ENCODE results near the gene TERT.

Gene TERT

GRCh38 chr5:1288439-1289335, 6.2 kb downstream of the TERT start:
- TF ChIP-seq ZNF174 (tag by site-specific recombination; IDR thresholded peaks at IDR 0.05): no peak
- TF ChIP-seq ZNF600 (tag by site-specific recombination; IDR thresholded peaks at IDR 0.05): no peak
- TF ChIP-seq OSR2 (tag by site-specific recombination; IDR thresholded peaks at IDR 0.05): no peak
- no peak for TF ChIP-seq KLF1 (tag by site-specific recombination; IDR thresholded peaks at IDR 0.05)
- no peak for TF ChIP-seq GLI2 (tag by site-specific recombination; IDR thresholded peaks at IDR 0.05; ENCODE audit: borderline replicate concordance, low read depth)
- TF ChIP-seq, protein P1, sequence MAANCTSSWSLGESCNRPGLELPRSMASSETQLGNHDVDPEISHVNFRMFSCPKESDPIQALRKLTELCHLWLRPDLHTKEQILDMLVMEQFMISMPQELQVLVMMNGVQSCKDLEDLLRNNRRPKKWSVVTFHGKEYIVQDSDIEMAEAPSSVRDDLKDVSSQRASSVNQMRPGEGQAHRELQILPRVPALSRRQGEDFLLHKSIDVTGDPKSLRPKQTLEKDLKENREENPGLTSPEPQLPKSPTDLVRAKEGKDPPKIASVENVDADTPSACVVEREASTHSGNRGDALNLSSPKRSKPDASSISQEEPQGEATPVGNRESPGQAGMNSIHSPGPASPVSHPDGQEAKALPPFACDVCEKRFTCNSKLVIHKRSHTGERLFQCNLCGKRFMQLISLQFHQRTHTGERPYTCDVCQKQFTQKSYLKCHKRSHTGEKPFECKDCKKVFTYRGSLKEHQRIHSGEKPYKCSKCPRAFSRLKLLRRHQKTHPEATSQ (tag by site-specific recombination; IDR thresholded peaks at IDR 0.05): no peak
- no peak for TF ChIP-seq HOXA7 (CRISPR knock-in tag; IDR thresholded peaks at IDR 0.05; ENCODE audit: borderline replicate concordance)
- TF ChIP-seq ZNF610 (tag by site-specific recombination; IDR thresholded peaks at IDR 0.05; ENCODE audit: borderline replicate concordance): no peak
- TF ChIP-seq SETDB1 (IDR thresholded peaks at IDR 0.05; ENCODE audit: insufficient read length, low read length): no peak
- TF ChIP-seq ZNF777 (tag by site-specific recombination; IDR thresholded peaks at IDR 0.05; ENCODE audit: borderline replicate concordance): no peak
- no peak for TF ChIP-seq ZNF133 (tag by site-specific recombination; IDR thresholded peaks at IDR 0.05)
- TF ChIP-seq ZNF302 (tag by site-specific recombination; IDR thresholded peaks at IDR 0.05; ENCODE audit: low read depth): no peak
- no peak for TF ChIP-seq ATF2 (tag by site-specific recombination; IDR thresholded peaks at IDR 0.05; ENCODE audit: low read depth)
- no peak for TF ChIP-seq GLIS2 (tag by site-specific recombination; IDR thresholded peaks at IDR 0.05)
- TF ChIP-seq ZBTB7A (tag by site-specific recombination; IDR thresholded peaks at IDR 0.05; ENCODE audit: low read depth): no peak
- TF ChIP-seq ZNF221 (tag by site-specific recombination; IDR thresholded peaks at IDR 0.05; ENCODE audit: borderline replicate concordance): no peak
- Histone ChIP-seq H3K27ac (ENCODE audit: extremely low read depth, low read depth, low read length) (no peak overlapping the region), H3K9me3 (ENCODE audit: control insufficient read depth, insufficient read depth, low read depth, low read length) (no peaks in the 10 kb centered on the region), H3K36me3 (ENCODE audit: control insufficient read depth in 2 of 2, insufficient read depth in 1 of 2, low read length in 2 of 2) (no peaks in the 10 kb centered on the region; a peak in 1 of 3 replicates), H3K4me1 (ENCODE audit: control insufficient read depth, insufficient read depth, low read length) (no peaks in the 10 kb centered on the region), H3K4me3 (ENCODE audit: low read depth, low read length) (no peak overlapping the region)
- ChIA-PET POLR2A (no interaction called here), CTCF (interaction anchor here (1.3 kb wide), 1 partner anchor 115 kb away, joined by 3 read pairs; no protein-coding TSS in a partner anchor)

DNA sequence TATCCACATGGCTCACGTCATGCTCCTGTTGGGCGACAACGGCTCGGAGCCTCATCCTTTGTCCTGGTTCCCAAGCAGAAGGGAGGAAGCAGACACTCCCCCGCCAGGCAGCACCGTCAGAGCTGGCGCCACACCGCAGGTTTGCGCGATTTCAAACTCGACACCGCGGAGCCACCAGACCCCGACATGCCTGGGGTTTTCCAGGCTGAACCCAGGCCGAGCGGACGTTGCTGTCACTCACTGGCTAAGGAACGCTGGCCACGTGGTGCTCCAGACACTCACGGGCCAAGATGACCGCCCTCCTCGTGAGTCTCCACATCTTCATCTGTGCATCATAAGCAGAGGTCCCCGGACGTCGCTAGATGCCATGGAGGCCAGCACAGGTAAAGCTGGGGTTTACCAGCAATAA, 9.0 kb downstream of the TERT start:
- no peaks in the 10 kb centered on the region for H3K9me3 ChIP-seq (ENCODE audit: control insufficient read depth, insufficient read depth, low read depth, low read length)
- ChIA-PET POLR2A (interaction anchor here (0.7 kb wide), 2 partner anchors 36 to 42 kb away, joined by 4 to 6 read pairs; no protein-coding TSS in a partner anchor), CTCF (no interaction called here)
- no peaks in the 10 kb centered on the region; a peak in 1 of 3 replicates for H3K36me3 ChIP-seq (ENCODE audit: control insufficient read depth in 2 of 2, insufficient read depth in 1 of 2, low read length in 2 of 2)
- no peaks in the 10 kb centered on the region for H3K4me1 ChIP-seq (ENCODE audit: control insufficient read depth, insufficient read depth, low read length)
- H3K27ac ChIP-seq (ENCODE audit: extremely low read depth, low read depth, low read length): no peak overlapping the region
- no peak overlapping the region for H3K4me3 ChIP-seq (ENCODE audit: low read depth, low read length)
- TF ChIP-seq ZNF175 (tag by site-specific recombination; IDR thresholded peaks at IDR 0.05) (no peak), ZNF560 (tag by site-specific recombination; IDR thresholded peaks at IDR 0.05; ENCODE audit: borderline replicate concordance) (no peak), ZNF433 (tag by site-specific recombination; IDR thresholded peaks at IDR 0.05; ENCODE audit: low read depth) (no peak), ZIC2 (tag by site-specific recombination; IDR thresholded peaks at IDR 0.05) (no peak), FEZF1 (tag by site-specific recombination; IDR thresholded peaks at IDR 0.05) (no peak), HOXA7 (CRISPR knock-in tag; IDR thresholded peaks at IDR 0.05; ENCODE audit: borderline replicate concordance) (no peak), ZSCAN4 (tag by site-specific recombination; IDR thresholded peaks at IDR 0.05) (no peak), KLF10 (tag by site-specific recombination; IDR thresholded peaks at IDR 0.05) (no peak), ZNF311 (tag by site-specific recombination; IDR thresholded peaks at IDR 0.05; ENCODE audit: borderline replicate concordance) (no peak), SALL2 (tag by site-specific recombination; IDR thresholded peaks at IDR 0.05; ENCODE audit: borderline replicate concordance) (no peak), ZNF677 (tag by site-specific recombination; IDR thresholded peaks at IDR 0.05) (no peak), ZNF571 (tag by site-specific recombination; IDR thresholded peaks at IDR 0.05) (no peak), ZNF473 (tag by site-specific recombination; IDR thresholded peaks at IDR 0.05) (no peak), ZNF174 (tag by site-specific recombination; IDR thresholded peaks at IDR 0.05) (no peak), IKZF3 (tag by site-specific recombination; IDR thresholded peaks at IDR 0.05) (no peak)
- TF ChIP-seq, protein P2, sequence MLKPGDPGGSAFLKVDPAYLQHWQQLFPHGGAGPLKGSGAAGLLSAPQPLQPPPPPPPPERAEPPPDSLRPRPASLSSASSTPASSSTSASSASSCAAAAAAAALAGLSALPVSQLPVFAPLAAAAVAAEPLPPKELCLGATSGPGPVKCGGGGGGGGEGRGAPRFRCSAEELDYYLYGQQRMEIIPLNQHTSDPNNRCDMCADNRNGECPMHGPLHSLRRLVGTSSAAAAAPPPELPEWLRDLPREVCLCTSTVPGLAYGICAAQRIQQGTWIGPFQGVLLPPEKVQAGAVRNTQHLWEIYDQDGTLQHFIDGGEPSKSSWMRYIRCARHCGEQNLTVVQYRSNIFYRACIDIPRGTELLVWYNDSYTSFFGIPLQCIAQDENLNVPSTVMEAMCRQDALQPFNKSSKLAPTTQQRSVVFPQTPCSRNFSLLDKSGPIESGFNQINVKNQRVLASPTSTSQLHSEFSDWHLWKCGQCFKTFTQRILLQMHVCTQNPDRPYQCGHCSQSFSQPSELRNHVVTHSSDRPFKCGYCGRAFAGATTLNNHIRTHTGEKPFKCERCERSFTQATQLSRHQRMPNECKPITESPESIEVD (tag by site-specific recombination; IDR thresholded peaks at IDR 0.05): no peak
